B cell (primary cell): ENCODE measurements around the gene RANBP10. TPM values are rescaled to one million over a fixed set of nuclear protein-coding genes. Genes with fewer than 3 reads are reported as not detected.
"Not testable (repeated sequence)": the region's sequence is repeated elsewhere in the genome, so short reads cannot be mapped to it uniquely, and the experiment has no call there.

Experiments used
- ATAC-seq: fragments of 200-7000 bp; cut with Tn5 transposase; one replicate; pipeline ENCODE4 v1.10.0; 2021; ENCODE audit warnings: low read depth, mild to moderate bottlenecking, moderate number of reproducible peaks, moderate library complexity
- CTCF ChIA-PET: fragments of 350-600 bp; sonication (Branson Sonifier 250); formaldehyde crosslinking; loops from one replicate; lab custom pipeline; 2021; ENCODE audit warnings: antibody characterized with exemption, inconsistent platforms; lab: Charles Lee
- POLR2A ChIA-PET: fragments of 350-600 bp; sonication (Branson Sonifier 250); formaldehyde crosslinking; loops from one replicate; lab custom pipeline; 2021; ENCODE audit warnings: antibody characterized with exemption; lab: Charles Lee
- DNase-seq: peaks from one replicate; pipeline ENCODE4 v3.0.0; 2013
- H2AFZ ChIP-seq: 2 replicates; pipeline ENCODE4 v1.6.1; 2012; ENCODE audit warnings: mild to moderate bottlenecking, low read depth, low read length; ENCODE audit not compliant: insufficient read depth, poor library complexity, severe bottlenecking
- H3K27ac ChIP-seq, 2 donors: 1 replicate in 1 of 2; 2 replicates in 1 of 2; pipeline ENCODE4 v1.5.1; 2012 to 2013; ENCODE audit warnings: low read length in 2 of 2, mild to moderate bottlenecking in 2 of 2, moderate library complexity in 1 of 2
- H3K27me3 ChIP-seq, 4 experiments: fragments of 200-600 bp in 1 of 4; sonication (generic) in 1 of 4; replicated peaks in 1 of 4; 1 replicate in 2 of 4; 2 replicates in 2 of 4; pipeline versions ENCODE4 v1.6.1 to v1.7.0; 2013 to 2016; ENCODE audit warnings: low read length in 3 of 4, mild to moderate bottlenecking in 2 of 4, mixed read lengths in 1 of 4, moderate library complexity in 1 of 4; ENCODE audit not compliant: insufficient read depth in 4 of 4, control insufficient read depth in 3 of 4; ENCODE audit errors: control extremely low read depth in 1 of 4
- H3K36me3 ChIP-seq, 2 experiments: replicated peaks in 1 of 2; 1 replicate in 1 of 2; 2 replicates in 1 of 2; pipeline versions ENCODE4 v1.6.1 to v1.7.1; 2013; ENCODE audit warnings: low read length in 1 of 2; ENCODE audit not compliant: insufficient read depth in 2 of 2, control insufficient read depth in 1 of 2; ENCODE audit errors: control extremely low read depth in 1 of 2, extremely low read depth in 1 of 2
- H3K4me1 ChIP-seq, 2 donors: fragments of 200-600 bp in 1 of 2; sonication (generic) in 1 of 2; 1 replicate in 1 of 2; 2 replicates in 1 of 2; pipeline versions ENCODE4 v1.5.1 to v1.6.1; 2013 to 2017; ENCODE audit warnings: low read length in 2 of 2; ENCODE audit not compliant: control insufficient read depth in 2 of 2, insufficient read depth in 2 of 2
- H3K4me2 ChIP-seq: replicated peaks from 2 replicates; pipeline ENCODE3; 2012; ENCODE audit warnings: mild to moderate bottlenecking, low read depth, low read length; ENCODE audit not compliant: poor library complexity, severe bottlenecking
- H3K4me3 ChIP-seq, 5 experiments: fragments of 200-600 bp in 1 of 5; sonication (generic) in 1 of 5; 1 replicate in 3 of 5; 2 replicates in 2 of 5; pipeline versions ENCODE4 v1.5.1 to v1.7.0; 2011 to 2016; ENCODE audit warnings: low read length in 4 of 5, mild to moderate bottlenecking in 4 of 5, low read depth in 2 of 5, control low read depth in 1 of 5, moderate library complexity in 1 of 5; ENCODE audit not compliant: insufficient read depth in 1 of 5; ENCODE audit errors: control extremely low read depth in 1 of 5, extremely low read depth in 1 of 5
- H3K79me2 ChIP-seq: fragments of 200-600 bp; sonication (generic); one replicate; pipeline ENCODE4 v1.6.0; 2016; ENCODE audit warnings: low read length; ENCODE audit not compliant: control insufficient read depth, insufficient read depth
- H3K9ac ChIP-seq: fragments of 200-600 bp; sonication (generic); 2 replicates; pipeline ENCODE4 v1.6.1; 2017; ENCODE audit warnings: mild to moderate bottlenecking, low read length, moderate library complexity
- H3K9me3 ChIP-seq, 3 donors: one replicate each; pipeline versions ENCODE4 v1.6.1 to v1.7.1; 2013; ENCODE audit warnings: low read length in 2 of 3; ENCODE audit not compliant: control insufficient read depth in 2 of 3, insufficient read depth in 1 of 3; ENCODE audit errors: control extremely low read depth in 1 of 3
- H4K20me1 ChIP-seq: 2 replicates; pipeline ENCODE4 v1.6.0; 2012; ENCODE audit warnings: mild to moderate bottlenecking, low read length; ENCODE audit not compliant: insufficient read depth, control insufficient read depth, poor library complexity, severe bottlenecking
- H3K27ac Mint-ChIP-seq: one replicate; pipeline ENCODE4 v1.8.0; 2021; ENCODE audit warnings: mixed read lengths
- H3K27me3 Mint-ChIP-seq: one replicate; pipeline ENCODE4 v1.8.0; 2021; ENCODE audit warnings: mixed read lengths
- H3K4me1 Mint-ChIP-seq: one replicate; pipeline ENCODE4 v1.8.0; 2021; ENCODE audit warnings: mixed read lengths
- H3K4me3 Mint-ChIP-seq: one replicate; pipeline ENCODE4 v1.8.0; 2021; ENCODE audit warnings: mixed read lengths
- H3K9me3 Mint-ChIP-seq: one replicate; pipeline ENCODE4 v1.8.0; 2022; ENCODE audit warnings: mixed read lengths; ENCODE audit not compliant: insufficient read depth
- CTCF ChIP-seq: fragments of 200-600 bp; IDR thresholded peaks from one replicate; pipeline ENCODE4 v1.8.0; 2022; ENCODE audit warnings: antibody characterized with exemption, mild to moderate bottlenecking
- EZH2 ChIP-seq: IDR thresholded peaks from 2 replicates; pipeline ENCODE4 v1.6.1; 2012; ENCODE audit warnings: borderline replicate concordance, low read depth, mild to moderate bottlenecking, moderate library complexity, low read length; ENCODE audit not compliant: insufficient read depth, poor library complexity, severe bottlenecking
- WGBS: methylation state at CpG from one replicate; pipeline ENCODE4 v1.1.5; 2013; ENCODE audit warnings: missing lambda C conversion rate; ENCODE audit not compliant: insufficient coverage; 5-methylcytosine and 5-hydroxymethylcytosine counted together
- intact Hi-C: fragments of 100-400 bp; cut with micrococcal nuclease; formaldehyde crosslinking; loops from one replicate; pipeline ENCODE4 v1.10.0; 2022
- polyA plus RNA-seq: library from polyadenylated mRNA; depleted of rRNA; stranded (reverse); fragments of >200 nt; gene quantifications from 2 replicates; pipeline ENCODE4 v1.2.3, GENCODE V29; 2012
- total RNA-seq, 2 donors: library from RNA; stranded (reverse); fragments of 120-200 nt in 1 of 2; gene quantifications; 1 replicate in 1 of 2; 2 replicates in 1 of 2; pipeline versions ENCODE4 v1.2.3 to v1.2.4, GENCODE V29; 2013 to 2022

Gene RANBP10
- total and polyA plus RNA-seq, 2 donors (not counting 1 experiment from before 2014, with no cell fraction given) = 29.0 to 32.2 TPM

GRCh38 chr16:67693517-67694285 is 112.7 kb downstream of the RANBP10 start:
- intact Hi-C loops, H3K27me3 Mint-ChIP-seq, DNase-seq, H3K9ac ChIP-seq, H3K4me1 ChIP-seq, H2AFZ ChIP-seq, H4K20me1 ChIP-seq, H3K9me3 Mint-ChIP-seq, ATAC-seq, H3K36me3 ChIP-seq, H3K4me3 ChIP-seq, H3K27me3 ChIP-seq, H3K9me3 ChIP-seq, H3K4me3 Mint-ChIP-seq, H3K27ac ChIP-seq, H3K4me2 ChIP-seq: not testable (repeated sequence)
- POLR2A ChIA-PET = interaction anchor here (0.7 to 1.2 kb wide), 2 partner anchors 28 to 30 kb away, joined by 3 read pairs; no protein-coding TSS in a partner anchor
- 98% methylated on average over 6 of the region's 8 CpGs for WGBS
- H3K4me1 Mint-ChIP-seq = peaks cover 17% of the 10 kb centered on the region
- H3K27ac Mint-ChIP-seq = peak overlapping the region; percentile 32
- peaks cover 32% of the 10 kb centered on the region for H3K79me2 ChIP-seq
- CTCF ChIA-PET = interaction anchor here (0.6 to 1.3 kb wide), 3 partner anchors 21 to 48 kb away, joined by 3 read pairs; partner anchors contain the start of gene CARMIL2

- Histone ChIP-seq H3K4me1 (peaks cover 18 to 26% of the 10 kb centered on the region in 2 donors), H4K20me1 (no peaks in the 10 kb centered on the region), H3K9me3 (no peaks in the 10 kb centered on the region), H3K4me2 (peak overlapping the region; percentile 63), H3K4me3 (peak overlapping the region in 1 of 5 experiments; percentile 19), H2AFZ (no peak overlapping the region), H3K27ac (no peak overlapping the region), H3K36me3 (peaks cover 0 to 21% of the 10 kb centered on the region in 2 experiments), H3K27me3 (no peaks in the 10 kb centered on the region), H3K9ac (peak overlapping the region; percentile 29), H3K79me2 (peaks cover 11% of the 10 kb centered on the region)
- Mint-ChIP-seq H3K4me3 (peak overlapping the region; percentile 65), H3K27me3 (no peaks in the 10 kb centered on the region), H3K9me3 (no peaks in the 10 kb centered on the region), H3K4me1 (peaks cover 24% of the 10 kb centered on the region), H3K27ac (peak overlapping the region; percentile 83)
- no peak for TF ChIP-seq CTCF
- no peak for TF ChIP-seq EZH2
- ChIA-PET CTCF (interaction anchor here (0.6 to 1.5 kb wide), 5 partner anchors 13 to 224 kb away, joined by 3 to 10 read pairs (median 3); no protein-coding TSS in a partner anchor), POLR2A (interaction anchor here (0.8 to 1.3 kb wide), 4 partner anchors 13 to 523 kb away, joined by 3 to 5 read pairs (median 3); partner anchors contain the start of gene GFOD2)
- 82% methylated on average over 11 of the region's 17 CpGs for WGBS
- peak; percentile 66 for DNase-seq
- intact Hi-C loops = no loop called here
- ATAC-seq = peak; percentile 86
Observed at GRCh38 chr16:67685388-67686112, 120.8 kb downstream of the RANBP10 start.
